Endothelial cell of umbilical vein (primary cell): ENCODE data around the gene ACIN1. TPM values are rescaled to one million over a fixed set of nuclear protein-coding genes. Genes with fewer than 3 reads are reported as not detected.

Source experiments
- BruUV-seq: library from RNA; stranded (reverse); fragments of 400-500 nt; replicated peaks from 2 replicates; lab custom pipeline; 2021; lab: Mats Ljungman, UMichigan
- CTCF ChIA-PET: fragments of 300-600, 350-600 bp; sonication (Branson Sonifier 250); formaldehyde crosslinking; loops from one replicate; lab custom pipeline; 2021; ENCODE audit warnings: antibody characterized with exemption, inconsistent platforms; lab: Charles Lee
- POLR2A ChIA-PET: fragments of 300-600, 350-600 bp; sonication (Branson Sonifier 250); formaldehyde crosslinking; loops from one replicate; lab custom pipeline; 2021; ENCODE audit warnings: antibody characterized with exemption, inconsistent platforms; lab: Charles Lee
- DNase-seq: peaks from one replicate; pipeline ENCODE4 v3.0.0-alpha.2; 2011; ENCODE audit warnings: low read depth, low spot score
- FAIRE-seq: peaks from 2 replicates; lab custom pipeline; 2011; peaks lifted over from hg19 to GRCh38; lab: Jason Lieb, UNC
- H2AFZ ChIP-seq: 2 replicates; pipeline ENCODE4 v1.6.0; 2012; ENCODE audit warnings: low read depth, low read length, control low read depth, inconsistent platforms
- H3K27ac ChIP-seq: 2 replicates; pipeline ENCODE4 v1.5.1; 2011; ENCODE audit warnings: low read depth, mild to moderate bottlenecking, control low read depth, low read length, moderate library complexity; ENCODE audit not compliant: insufficient read depth
- H3K27me3 ChIP-seq, 2 experiments: 2 replicates each; pipeline versions ENCODE4 v1.6.0 to v1.6.1; 2011; ENCODE audit warnings: low read length in 2 of 2, mixed read lengths in 1 of 2; ENCODE audit not compliant: control insufficient read depth in 2 of 2, insufficient read depth in 2 of 2
- H3K36me3 ChIP-seq, 2 experiments: 2 replicates in 1 of 2; 3 replicates in 1 of 2; pipeline ENCODE4 v1.5.1; 2011; ENCODE audit warnings: low read length in 2 of 2, mild to moderate bottlenecking in 1 of 2, moderate library complexity in 1 of 2; ENCODE audit not compliant: control insufficient read depth in 2 of 2, insufficient read depth in 2 of 2; ENCODE audit errors: extremely low read depth in 1 of 2
- H3K4me1 ChIP-seq: 3 replicates; pipeline ENCODE4 v1.5.1; 2011; ENCODE audit warnings: mild to moderate bottlenecking, low read length; ENCODE audit not compliant: control insufficient read depth, insufficient read depth; ENCODE audit errors: extremely low read depth
- H3K4me2 ChIP-seq: 2 replicates; pipeline ENCODE4 v1.6.1; 2011; ENCODE audit warnings: low read length, control low read depth, mixed read lengths; ENCODE audit not compliant: insufficient read depth
- H3K4me3 ChIP-seq, 3 experiments: fragments of 200-600 bp in 1 of 3; sonication (generic), shearing (Covaris generic) in 1 of 3; replicated peaks in 1 of 3; 2 replicates each; pipeline ENCODE4 v1.5.1; 2011 to 2016; ENCODE audit warnings: control low read depth in 3 of 3, low read length in 3 of 3, mild to moderate bottlenecking in 2 of 3, inconsistent platforms in 1 of 3, low read depth in 1 of 3, moderate library complexity in 1 of 3; ENCODE audit not compliant: insufficient read depth in 1 of 3
- H3K79me2 ChIP-seq: 2 replicates; pipeline ENCODE4 v1.6.0; 2012; ENCODE audit warnings: low read length, inconsistent platforms; ENCODE audit not compliant: control insufficient read depth, insufficient read depth
- H3K9ac ChIP-seq: replicated peaks from 2 replicates; pipeline ENCODE3; 2011; ENCODE audit warnings: low read length, control low read depth; ENCODE audit not compliant: insufficient read depth; ENCODE audit errors: extremely low read depth
- H3K9me1 ChIP-seq: replicated peaks from 3 replicates; pipeline ENCODE4 v1.6.0; 2011; ENCODE audit warnings: mild to moderate bottlenecking, low read length; ENCODE audit not compliant: control insufficient read depth, insufficient read depth; ENCODE audit errors: extremely low read depth
- H3K9me3 ChIP-seq: replicated peaks from 2 replicates; pipeline ENCODE4 v1.5.1; 2012; ENCODE audit warnings: low read length, inconsistent platforms; ENCODE audit not compliant: control insufficient read depth, insufficient read depth
- H4K20me1 ChIP-seq: replicated peaks from 2 replicates; pipeline ENCODE3; 2011; ENCODE audit warnings: mild to moderate bottlenecking, low read length; ENCODE audit not compliant: control insufficient read depth, insufficient read depth; ENCODE audit errors: extremely low read depth
- CTCF ChIP-seq, 2 donors: IDR thresholded peaks; 1 replicate in 1 of 2; 2 replicates in 1 of 2; pipeline ENCODE4 v1.5.1; 2011; ENCODE audit warnings: low read length in 2 of 2, mild to moderate bottlenecking in 2 of 2, moderate library complexity in 2 of 2, control low read depth in 1 of 2, inconsistent platforms in 1 of 2, low read depth in 1 of 2; ENCODE audit not compliant: insufficient read depth in 1 of 2; ENCODE audit errors: extremely low read depth in 1 of 2
- EZH2 ChIP-seq: IDR thresholded peaks from 2 replicates; pipeline ENCODE4 v1.6.1; 2012; ENCODE audit warnings: borderline replicate concordance, low read depth, mild to moderate bottlenecking, moderate library complexity, low read length, inconsistent platforms; ENCODE audit not compliant: severe bottlenecking
- FOS ChIP-seq: IDR thresholded peaks from 2 replicates; pipeline ENCODE4 v1.6.1; 2011; ENCODE audit warnings: mild to moderate bottlenecking, low read length, moderate library complexity, borderline replicate concordance; ENCODE audit not compliant: insufficient read depth
- GATA2 ChIP-seq: IDR thresholded peaks from 2 replicates; pipeline ENCODE4 v1.7.0; 2011; ENCODE audit warnings: low read depth, mild to moderate bottlenecking, moderate library complexity, mixed read lengths, low read length; ENCODE audit not compliant: insufficient read length, insufficient read depth
- JUN ChIP-seq: IDR thresholded peaks from 2 replicates; pipeline ENCODE4 v1.6.1; 2011; ENCODE audit warnings: borderline replicate concordance, low read depth; ENCODE audit not compliant: insufficient read length, insufficient read depth
- MAX ChIP-seq: IDR thresholded peaks from 2 replicates; pipeline ENCODE4 v1.6.1; 2011; ENCODE audit not compliant: insufficient read depth, insufficient read length
- MYC ChIP-seq: IDR thresholded peaks from one replicate; pipeline ENCODE4 v1.6.1; 2011; ENCODE audit warnings: mild to moderate bottlenecking, low read depth, low read length
- POLR2A ChIP-seq: IDR thresholded peaks from 2 replicates; pipeline ENCODE4 v1.6.1; 2012; ENCODE audit warnings: low read depth, mild to moderate bottlenecking, control low read depth, low read length
- POLR2AphosphoS5 ChIP-seq: IDR thresholded peaks from 2 replicates; pipeline ENCODE4 v1.6.1; 2012; ENCODE audit warnings: low read depth, mild to moderate bottlenecking, control low read depth, low read length, moderate library complexity; ENCODE audit not compliant: insufficient read depth
- dilution Hi-C: fragments of 300-500 bp; cut with MboI; formaldehyde crosslinking; loops from one replicate; pipeline ENCODE4 v1.15.0; 2019; ENCODE audit warnings: low sequenced_read_pairs; ENCODE audit not compliant: extremely low pct_ligation_motif_present
- intact Hi-C: fragments of 100-400 bp; cut with micrococcal nuclease; formaldehyde crosslinking; loops from one replicate; pipeline ENCODE4 v1.10.0; 2022
- polyA plus RNA-seq, 4 experiments: library from polyadenylated mRNA; depleted of rRNA in 3 of 4; stranded (reverse) in 3 of 4; unstranded in 1 of 4; fragments of >200 nt; gene quantifications; 2 replicates each; pipeline versions ENCODE4 v1.2.1 to v1.2.3, GENCODE V29; 2011 to 2012; ENCODE audit warnings: missing spikeins in 1 of 4
- total RNA-seq: library from RNA; stranded (reverse); gene quantifications from 2 replicates; pipeline ENCODE4 v1.2.3, GENCODE V29; 2021

Gene ACIN1
- total and polyA plus RNA-seq, 2 donors (not counting 3 experiments of a cell fraction or from before 2014, with no cell fraction given) = 146 to 240 TPM

GRCh38 chr14:23041729-23042128 is 53.2 kb downstream of the ACIN1 start:
- ChIA-PET POLR2A (no interaction called here), CTCF (interaction anchor here (1.3 to 2.5 kb wide), 3 partner anchors 16 to 55 kb away, joined by 3 to 14 read pairs (median 6); partner anchors contain the start of gene CDH24)
- no peaks in the 10 kb centered on the region for H3K9me1 ChIP-seq
- no peak overlapping the region for H3K9ac ChIP-seq
- no peak overlapping the region for H2AFZ ChIP-seq
- no peak overlapping the region for H3K4me2 ChIP-seq
- no peaks in the 10 kb centered on the region for H3K79me2 ChIP-seq
- no peaks in the 10 kb centered on the region for H3K36me3 ChIP-seq
- H3K27ac ChIP-seq = no peak overlapping the region
- BruUV-seq = no TSS peak
- no peak overlapping the region for H3K4me3 ChIP-seq
- peaks cover 31% of the 10 kb centered on the region for H3K4me1 ChIP-seq
- FAIRE-seq (no peak), DNase-seq (no peak)
- dilution Hi-C loops (no loop called here), intact Hi-C loops (no loop called here)
- no peaks in the 10 kb centered on the region for H4K20me1 ChIP-seq
- H3K27me3 ChIP-seq = no peaks in the 10 kb centered on the region
- TF ChIP-seq MAX (no peak), POLR2A (no peak), POLR2AphosphoS5 (no peak), EZH2 (no peak), JUN (no peak), MYC (no peak), CTCF (IDR thresholded peaks at IDR 0.05; ENCODE audit: extremely low read depth in 1 of 2, insufficient read depth in 1 of 2, low read depth in 1 of 2, low read length in 2 of 2) (no peak), GATA2 (no peak), FOS (no peak)
- H3K9me3 ChIP-seq = no peaks in the 10 kb centered on the region
